Loucy (cell line): ENCODE results near the gene DDX39A.

Experiments used
- CTCF ChIP-seq: fragments of 200-600 bp; sonication (generic); conservative IDR thresholded peaks from 2 replicates; pipeline ENCODE4 v1.5.1; 2014; ENCODE audit warnings: mild to moderate bottlenecking, antibody characterized with exemption, low read length
- EZH2phosphoT487 ChIP-seq: fragments of 200-600 bp; IDR thresholded peaks from 2 replicates; pipeline ENCODE4 v1.6.1; 2018; ENCODE audit warnings: antibody characterized with exemption, mild to moderate bottlenecking, moderate library complexity, borderline replicate concordance

DNA sequence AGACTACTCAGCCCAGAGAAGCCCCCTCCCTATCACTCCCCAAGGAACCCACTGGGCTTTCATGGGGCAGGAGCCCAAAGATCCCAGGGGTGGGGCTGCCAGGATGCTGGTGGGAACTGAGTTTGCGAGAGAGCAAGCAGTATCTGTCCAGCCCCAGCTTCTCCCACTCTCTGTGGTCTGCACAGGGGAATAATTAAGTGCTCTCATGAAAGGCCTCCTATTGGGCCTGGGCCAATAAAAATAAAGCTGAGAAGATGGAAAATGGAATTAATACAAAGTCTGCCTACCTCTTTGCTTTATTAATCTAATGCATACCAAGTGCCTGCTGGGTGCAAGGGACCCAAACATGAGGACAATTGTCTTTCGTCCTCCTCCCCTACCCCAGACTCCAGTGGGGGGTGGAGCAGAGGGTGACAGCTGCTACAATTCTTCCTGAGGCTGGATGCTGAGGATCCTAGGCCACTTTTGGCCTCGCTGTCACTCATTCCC, 5.4 kb downstream of the DDX39A start:
- TF ChIP-seq CTCF (no peak), EZH2phosphoT487 (no peak)
